Smooth muscle cell of trachea (primary cell): ENCODE results near the gene TXNDC11. TPM values are rescaled to one million over a fixed set of nuclear protein-coding genes. Genes with fewer than 3 reads are reported as not detected.

Source experiments
- total RNA-seq: library from RNA; depleted of rRNA; stranded (reverse); fragments of >200 nt; gene quantifications from 2 replicates; pipeline ENCODE4 v1.2.1, GENCODE V29; 2014

The TXNDC11 gene, protein sequence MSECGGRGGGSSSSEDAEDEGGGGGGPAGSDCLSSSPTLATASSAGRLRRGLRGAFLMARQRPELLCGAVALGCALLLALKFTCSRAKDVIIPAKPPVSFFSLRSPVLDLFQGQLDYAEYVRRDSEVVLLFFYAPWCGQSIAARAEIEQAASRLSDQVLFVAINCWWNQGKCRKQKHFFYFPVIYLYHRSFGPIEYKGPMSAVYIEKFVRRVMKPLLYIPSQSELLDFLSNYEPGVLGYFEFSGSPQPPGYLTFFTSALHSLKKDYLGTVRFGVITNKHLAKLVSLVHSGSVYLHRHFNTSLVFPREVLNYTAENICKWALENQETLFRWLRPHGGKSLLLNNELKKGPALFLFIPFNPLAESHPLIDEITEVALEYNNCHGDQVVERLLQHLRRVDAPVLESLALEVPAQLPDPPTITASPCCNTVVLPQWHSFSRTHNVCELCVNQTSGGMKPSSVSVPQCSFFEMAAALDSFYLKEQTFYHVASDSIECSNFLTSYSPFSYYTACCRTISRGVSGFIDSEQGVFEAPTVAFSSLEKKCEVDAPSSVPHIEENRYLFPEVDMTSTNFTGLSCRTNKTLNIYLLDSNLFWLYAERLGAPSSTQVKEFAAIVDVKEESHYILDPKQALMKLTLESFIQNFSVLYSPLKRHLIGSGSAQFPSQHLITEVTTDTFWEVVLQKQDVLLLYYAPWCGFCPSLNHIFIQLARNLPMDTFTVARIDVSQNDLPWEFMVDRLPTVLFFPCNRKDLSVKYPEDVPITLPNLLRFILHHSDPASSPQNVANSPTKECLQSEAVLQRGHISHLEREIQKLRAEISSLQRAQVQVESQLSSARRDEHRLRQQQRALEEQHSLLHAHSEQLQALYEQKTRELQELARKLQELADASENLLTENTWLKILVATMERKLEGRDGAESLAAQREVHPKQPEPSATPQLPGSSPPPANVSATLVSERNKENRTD
- 25.7 and 26.1 TPM in 2 replicates for total RNA-seq

DNA sequence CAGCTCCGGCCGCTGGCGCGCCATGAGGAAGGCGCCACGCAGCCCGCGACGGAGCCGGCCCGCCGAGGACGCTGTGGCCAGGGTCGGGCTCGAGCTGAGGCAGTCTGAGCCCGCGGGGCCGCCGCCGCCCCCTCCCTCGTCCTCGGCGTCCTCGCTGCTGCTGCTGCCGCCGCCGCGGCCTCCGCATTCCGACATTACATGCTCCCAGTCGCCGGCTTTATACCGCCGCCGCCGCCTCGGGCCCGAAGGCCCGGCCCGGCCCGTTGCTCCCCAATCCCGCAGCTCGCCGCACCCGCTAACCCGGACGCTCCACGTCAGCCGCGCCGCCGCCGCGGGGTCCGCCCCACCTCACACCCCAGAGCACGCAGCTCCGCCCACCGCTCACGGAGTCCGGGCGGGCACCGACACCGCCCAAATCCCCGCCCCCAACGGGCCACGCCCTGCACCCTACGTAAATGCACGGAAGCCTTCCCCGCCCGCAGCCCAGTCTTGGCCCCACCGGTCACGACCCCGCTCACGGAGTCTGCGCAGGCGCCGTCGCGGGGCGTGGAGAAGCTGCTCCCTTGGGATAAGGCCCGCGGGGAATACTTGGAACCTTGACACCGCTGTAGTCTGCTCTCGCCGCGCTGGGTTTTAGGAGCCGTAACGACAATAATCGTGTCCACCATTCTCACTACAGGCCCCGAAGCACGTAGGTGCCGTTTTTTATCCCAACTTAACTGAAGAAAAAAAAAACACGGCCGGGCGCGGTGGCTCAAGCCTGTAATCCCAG is at the start of gene TXNDC11:
Gene TXNDC11 (minus strand): TSS at position 322 of the 772 bp plus-strand sequence. CDS start 127 bp downstream, at position 195.

DNA sequence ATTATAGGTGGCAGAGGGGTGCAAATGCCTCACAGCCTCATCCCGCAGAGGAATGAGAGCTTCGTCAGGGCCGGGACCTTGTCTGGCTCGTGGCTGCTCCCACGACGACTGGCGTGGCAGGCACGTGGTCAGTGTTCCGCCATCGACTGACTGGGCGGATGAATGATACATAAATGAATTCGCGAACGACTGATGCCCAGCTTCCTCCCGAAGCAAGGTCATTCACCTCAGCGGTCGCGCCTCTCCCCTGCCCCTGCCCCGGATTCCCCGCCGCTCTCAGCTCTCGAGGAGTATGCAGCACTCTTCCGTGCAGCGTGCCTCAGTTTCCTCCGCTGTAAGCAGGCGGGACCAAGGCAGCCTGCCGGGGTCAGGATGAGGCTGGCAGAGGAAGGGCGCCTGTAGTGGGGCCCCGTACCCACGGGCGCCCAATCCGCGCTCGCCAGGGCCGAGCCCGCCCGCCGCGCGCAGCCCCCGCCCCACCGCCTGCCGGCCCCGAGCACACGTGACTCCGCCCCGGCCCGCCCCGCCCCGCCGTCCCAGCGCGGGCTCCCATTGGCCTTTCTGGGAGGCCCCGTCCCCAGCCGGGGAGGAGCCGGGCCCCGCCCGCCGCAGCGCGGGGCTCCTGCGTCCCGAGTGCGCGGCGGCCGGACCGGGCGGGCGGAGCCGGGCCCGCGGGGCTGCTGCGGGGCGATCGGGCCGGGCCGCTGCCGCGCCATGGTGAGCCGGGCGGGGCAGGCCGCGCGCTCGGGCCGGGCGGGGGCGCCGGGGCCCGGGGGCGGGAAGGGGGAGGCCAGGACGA is 74.6 kb downstream of the TXNDC11 start, which contains the start of gene SNN:
Gene SNN (plus strand): TSS at position 632 of the 799 bp plus-strand sequence. CDS start 7,605 bp downstream, outside the sequence.

Other genes starting within 250 kb of the TXNDC11 start
- 53.7 and 151 TPM in 2 replicates for gene LITAF, start 155.9 kb downstream of the TXNDC11 start, total RNA-seq
- 20.1 and 28.4 TPM in 2 replicates for gene SNN, start 74.4 kb downstream of the TXNDC11 start, total RNA-seq
- 40.9 and 67.8 TPM in 2 replicates for gene ZC3H7A, start 54.4 kb upstream of the TXNDC11 start, total RNA-seq
- gene RSL1D1, start 108.7 kb upstream of the TXNDC11 start, total RNA-seq = 70.8 and 74.9 TPM in 2 replicates
- gene GSPT1, start 173.1 kb upstream of the TXNDC11 start, total RNA-seq = 78.4 and 95.4 TPM in 2 replicates
- 9.3 and 13.6 TPM in 2 replicates for gene NPIPB2, start 199.2 kb upstream of the TXNDC11 start, total RNA-seq
- gene TNFRSF17, start 222.4 kb upstream of the TXNDC11 start, total RNA-seq = not detected in 2 replicates
- gene SNX29, start 233.9 kb upstream of the TXNDC11 start, total RNA-seq = 24.9 and 38.0 TPM in 2 replicates